Measurements from ENCODE around the gene SLC9A5. TPM values are rescaled to one million over a fixed set of nuclear protein-coding genes. Genes with fewer than 3 reads are reported as not detected.

SLC9A5 gene
- total and polyA plus RNA-seq, 2 experiments from 2014 or later, result 4.5 to 5.4 TPM

GRCh38 chr16:67245186-67245585, 3.6 kb upstream of the SLC9A5 start:
- peaks cover 53% of the 10 kb centered on the region for H3K4me1 Mint-ChIP-seq
- H3K27ac Mint-ChIP-seq, result peak overlapping the region; percentile 97
- H3K4me1 ChIP-seq (ENCODE audit: insufficient read depth), result peaks cover 33% of the 10 kb centered on the region

More at GRCh38 chr16:67245186-67245585, 3.6 kb upstream of the SLC9A5 start:
- Histone ChIP-seq H3F3A (replicated peaks; ENCODE audit: low read depth) (peaks cover 18% of the 10 kb centered on the region), H3K9me2 (ENCODE audit: insufficient read depth) (no peaks in the 10 kb centered on the region), H3K4me2 (peak overlapping the region; percentile 93), H3K4me3 (peak overlapping the region; percentile 89), H2AFZ (no peak overlapping the region), H3K27ac (ENCODE audit: low read depth) (peak overlapping the region; percentile 94; the same call in 1 of the 2 replicates), H3K79me2 (replicated peaks; ENCODE audit: insufficient read depth) (peaks cover 36% of the 10 kb centered on the region), H4K20me1 (replicated peaks; ENCODE audit: insufficient read depth) (no peaks in the 10 kb centered on the region; the same call in 1 of the 2 replicates), H3K36me3 (ENCODE audit: insufficient read depth) (no peaks in the 10 kb centered on the region; the same call in 1 of the 2 replicates), H3K27me3 (ENCODE audit: insufficient read depth) (peaks cover 24% of the 10 kb centered on the region)
- ATAC-seq, result no peak
- no peaks in the 10 kb centered on the region; the same call in 2 of the 3 replicates for H3K9me3 Mint-ChIP-seq
- H3K4me3 Mint-ChIP-seq, result peak overlapping the region; percentile 90
- DNase-seq (ENCODE audit: low spot score), result no peak
- no peak for TF ChIP-seq STAT1 (IDR thresholded peaks at IDR 0.05; ENCODE audit: unreplicated experiment)
- TF ChIP-seq, protein P1, sequence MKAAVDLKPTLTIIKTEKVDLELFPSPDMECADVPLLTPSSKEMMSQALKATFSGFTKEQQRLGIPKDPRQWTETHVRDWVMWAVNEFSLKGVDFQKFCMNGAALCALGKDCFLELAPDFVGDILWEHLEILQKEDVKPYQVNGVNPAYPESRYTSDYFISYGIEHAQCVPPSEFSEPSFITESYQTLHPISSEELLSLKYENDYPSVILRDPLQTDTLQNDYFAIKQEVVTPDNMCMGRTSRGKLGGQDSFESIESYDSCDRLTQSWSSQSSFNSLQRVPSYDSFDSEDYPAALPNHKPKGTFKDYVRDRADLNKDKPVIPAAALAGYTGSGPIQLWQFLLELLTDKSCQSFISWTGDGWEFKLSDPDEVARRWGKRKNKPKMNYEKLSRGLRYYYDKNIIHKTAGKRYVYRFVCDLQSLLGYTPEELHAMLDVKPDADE (IDR thresholded peaks at IDR 0.05), result no peak
- TF ChIP-seq, protein P2, sequence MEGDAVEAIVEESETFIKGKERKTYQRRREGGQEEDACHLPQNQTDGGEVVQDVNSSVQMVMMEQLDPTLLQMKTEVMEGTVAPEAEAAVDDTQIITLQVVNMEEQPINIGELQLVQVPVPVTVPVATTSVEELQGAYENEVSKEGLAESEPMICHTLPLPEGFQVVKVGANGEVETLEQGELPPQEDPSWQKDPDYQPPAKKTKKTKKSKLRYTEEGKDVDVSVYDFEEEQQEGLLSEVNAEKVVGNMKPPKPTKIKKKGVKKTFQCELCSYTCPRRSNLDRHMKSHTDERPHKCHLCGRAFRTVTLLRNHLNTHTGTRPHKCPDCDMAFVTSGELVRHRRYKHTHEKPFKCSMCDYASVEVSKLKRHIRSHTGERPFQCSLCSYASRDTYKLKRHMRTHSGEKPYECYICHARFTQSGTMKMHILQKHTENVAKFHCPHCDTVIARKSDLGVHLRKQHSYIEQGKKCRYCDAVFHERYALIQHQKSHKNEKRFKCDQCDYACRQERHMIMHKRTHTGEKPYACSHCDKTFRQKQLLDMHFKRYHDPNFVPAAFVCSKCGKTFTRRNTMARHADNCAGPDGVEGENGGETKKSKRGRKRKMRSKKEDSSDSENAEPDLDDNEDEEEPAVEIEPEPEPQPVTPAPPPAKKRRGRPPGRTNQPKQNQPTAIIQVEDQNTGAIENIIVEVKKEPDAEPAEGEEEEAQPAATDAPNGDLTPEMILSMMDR (conservative IDR thresholded peaks at IDR 0.05; ENCODE audit: low read depth in 2 of 2), result no peak
- no peak for TF ChIP-seq ZNF114 (CRISPR knock-in tag; IDR thresholded peaks at IDR 0.05)
- no peak for TF ChIP-seq EZH2phosphoT487 (IDR thresholded peaks at IDR 0.05; ENCODE audit: unreplicated experiment)
- no peak for TF ChIP-seq NANOG (IDR thresholded peaks at IDR 0.05; ENCODE audit: borderline replicate concordance)
- no peak for TF ChIP-seq ZNF331 (CRISPR knock-in tag; IDR thresholded peaks at IDR 0.05; ENCODE audit: low read depth)
- TF ChIP-seq, protein P3, sequence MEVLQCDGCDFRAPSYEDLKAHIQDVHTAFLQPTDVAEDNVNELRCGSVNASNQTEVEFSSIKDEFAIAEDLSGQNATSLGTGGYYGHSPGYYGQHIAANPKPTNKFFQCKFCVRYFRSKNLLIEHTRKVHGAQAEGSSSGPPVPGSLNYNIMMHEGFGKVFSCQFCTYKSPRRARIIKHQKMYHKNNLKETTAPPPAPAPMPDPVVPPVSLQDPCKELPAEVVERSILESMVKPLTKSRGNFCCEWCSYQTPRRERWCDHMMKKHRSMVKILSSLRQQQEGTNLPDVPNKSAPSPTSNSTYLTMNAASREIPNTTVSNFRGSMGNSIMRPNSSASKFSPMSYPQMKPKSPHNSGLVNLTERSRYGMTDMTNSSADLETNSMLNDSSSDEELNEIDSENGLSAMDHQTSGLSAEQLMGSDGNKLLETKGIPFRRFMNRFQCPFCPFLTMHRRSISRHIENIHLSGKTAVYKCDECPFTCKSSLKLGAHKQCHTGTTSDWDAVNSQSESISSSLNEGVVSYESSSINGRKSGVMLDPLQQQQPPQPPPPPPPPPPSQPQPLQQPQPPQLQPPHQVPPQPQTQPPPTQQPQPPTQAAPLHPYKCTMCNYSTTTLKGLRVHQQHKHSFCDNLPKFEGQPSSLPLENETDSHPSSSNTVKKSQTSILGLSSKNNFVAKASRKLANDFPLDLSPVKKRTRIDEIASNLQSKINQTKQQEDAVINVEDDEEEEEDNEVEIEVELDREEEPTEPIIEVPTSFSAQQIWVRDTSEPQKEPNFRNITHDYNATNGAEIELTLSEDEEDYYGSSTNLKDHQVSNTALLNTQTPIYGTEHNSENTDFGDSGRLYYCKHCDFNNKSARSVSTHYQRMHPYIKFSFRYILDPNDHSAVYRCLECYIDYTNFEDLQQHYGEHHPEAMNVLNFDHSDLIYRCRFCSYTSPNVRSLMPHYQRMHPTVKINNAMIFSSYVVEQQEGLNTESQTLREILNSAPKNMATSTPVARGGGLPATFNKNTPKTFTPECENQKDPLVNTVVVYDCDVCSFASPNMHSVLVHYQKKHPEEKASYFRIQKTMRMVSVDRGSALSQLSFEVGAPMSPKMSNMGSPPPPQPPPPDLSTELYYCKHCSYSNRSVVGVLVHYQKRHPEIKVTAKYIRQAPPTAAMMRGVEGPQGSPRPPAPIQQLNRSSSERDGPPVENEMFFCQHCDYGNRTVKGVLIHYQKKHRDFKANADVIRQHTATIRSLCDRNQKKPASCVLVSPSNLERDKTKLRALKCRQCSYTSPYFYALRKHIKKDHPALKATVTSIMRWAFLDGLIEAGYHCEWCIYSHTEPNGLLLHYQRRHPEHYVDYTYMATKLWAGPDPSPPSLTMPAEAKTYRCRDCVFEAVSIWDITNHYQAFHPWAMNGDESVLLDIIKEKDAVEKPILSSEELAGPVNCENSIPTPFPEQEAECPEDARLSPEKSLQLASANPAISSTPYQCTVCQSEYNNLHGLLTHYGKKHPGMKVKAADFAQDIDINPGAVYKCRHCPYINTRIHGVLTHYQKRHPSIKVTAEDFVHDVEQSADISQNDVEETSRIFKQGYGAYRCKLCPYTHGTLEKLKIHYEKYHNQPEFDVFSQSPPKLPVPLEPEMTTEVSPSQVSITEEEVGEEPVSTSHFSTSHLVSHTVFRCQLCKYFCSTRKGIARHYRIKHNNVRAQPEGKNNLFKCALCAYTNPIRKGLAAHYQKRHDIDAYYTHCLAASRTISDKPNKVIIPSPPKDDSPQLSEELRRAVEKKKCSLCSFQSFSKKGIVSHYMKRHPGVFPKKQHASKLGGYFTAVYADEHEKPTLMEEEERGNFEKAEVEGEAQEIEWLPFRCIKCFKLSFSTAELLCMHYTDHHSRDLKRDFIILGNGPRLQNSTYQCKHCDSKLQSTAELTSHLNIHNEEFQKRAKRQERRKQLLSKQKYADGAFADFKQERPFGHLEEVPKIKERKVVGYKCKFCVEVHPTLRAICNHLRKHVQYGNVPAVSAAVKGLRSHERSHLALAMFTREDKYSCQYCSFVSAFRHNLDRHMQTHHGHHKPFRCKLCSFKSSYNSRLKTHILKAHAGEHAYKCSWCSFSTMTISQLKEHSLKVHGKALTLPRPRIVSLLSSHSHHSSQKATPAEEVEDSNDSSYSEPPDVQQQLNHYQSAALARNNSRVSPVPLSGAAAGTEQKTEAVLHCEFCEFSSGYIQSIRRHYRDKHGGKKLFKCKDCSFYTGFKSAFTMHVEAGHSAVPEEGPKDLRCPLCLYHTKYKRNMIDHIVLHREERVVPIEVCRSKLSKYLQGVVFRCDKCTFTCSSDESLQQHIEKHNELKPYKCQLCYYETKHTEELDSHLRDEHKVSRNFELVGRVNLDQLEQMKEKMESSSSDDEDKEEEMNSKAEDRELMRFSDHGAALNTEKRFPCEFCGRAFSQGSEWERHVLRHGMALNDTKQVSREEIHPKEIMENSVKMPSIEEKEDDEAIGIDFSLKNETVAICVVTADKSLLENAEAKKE (CRISPR knock-in tag; IDR thresholded peaks at IDR 0.05), result no peak
- TF ChIP-seq CREB1 (CRISPR knock-in tag; IDR thresholded peaks at IDR 0.05; ENCODE audit: low read depth), result no peak
- TF ChIP-seq POLR2AphosphoS5 (IDR thresholded peaks at IDR 0.05; ENCODE audit: low read depth), result no peak
- peaks cover 5% of the 10 kb centered on the region; the same call in 1 of the 3 replicates for H3K36me3 Mint-ChIP-seq (ENCODE audit: low read depth)
- peaks cover 31% of the 10 kb centered on the region for H3K27me3 Mint-ChIP-seq (ENCODE audit: insufficient read depth, low read depth, poor library complexity)
